Fibroblast of skin of scalp (primary cell): ENCODE results near the gene SYNPR.
A peak's percentile ranks its signal among the peaks of the same experiment; 100 is the strongest.

Source experiments
- DNase-seq: peaks from one replicate; pipeline ENCODE4 v3.0.0-alpha.2; 2013

Gene SYNPR

GRCh38 chr3:63386568-63386967 lies 108.5 kb downstream of the SYNPR start:
- no peak for DNase-seq

GRCh38 chr3:63387568-63387967 lies 109.5 kb downstream of the SYNPR start:
- DNase-seq = peak; percentile 12

GRCh38 chr3:63390710-63391230 lies 112.7 kb downstream of the SYNPR start:
- peak; percentile 9 for DNase-seq

- DNase-seq = no peak
Observed at GRCh38 chr3:63395960-63396359, 117.9 kb downstream of the SYNPR start.

GRCh38 chr3:63400246-63400860 lies 122.2 kb downstream of the SYNPR start:
- peak; percentile 16 for DNase-seq

- no peak for DNase-seq
Observed at GRCh38 chr3:63405882-63406281, 127.8 kb downstream of the SYNPR start.

- DNase-seq = no peak
Observed at GRCh38 chr3:63413523-63413922, 135.4 kb downstream of the SYNPR start.

- DNase-seq = no peak
Observed at GRCh38 chr3:63414607-63415006, 136.5 kb downstream of the SYNPR start.

GRCh38 chr3:63429905-63430304 lies 151.8 kb downstream of the SYNPR start:
- peak; percentile 4 for DNase-seq

- DNase-seq = no peak
Observed at GRCh38 chr3:63430875-63431274, 152.8 kb downstream of the SYNPR start.

GRCh38 chr3:63437858-63438257 lies 159.8 kb downstream of the SYNPR start:
- no peak for DNase-seq

- DNase-seq = no peak
Observed at GRCh38 chr3:63438826-63439371, 160.8 kb downstream of the SYNPR start.

- no peak for DNase-seq
Observed at GRCh38 chr3:63441262-63441661, 163.2 kb downstream of the SYNPR start.

- no peak for DNase-seq
Observed at GRCh38 chr3:63442918-63443317, 164.8 kb downstream of the SYNPR start.

- no peak for DNase-seq
Observed at GRCh38 chr3:63450023-63450422, 171.9 kb downstream of the SYNPR start.

- DNase-seq = no peak
Observed at GRCh38 chr3:63450634-63451363, 172.7 kb downstream of the SYNPR start.

GRCh38 chr3:63456901-63457300 lies 178.8 kb downstream of the SYNPR start:
- no peak for DNase-seq

- no peak for DNase-seq
Observed at GRCh38 chr3:63458405-63458804, 180.3 kb downstream of the SYNPR start.

- no peak for DNase-seq
Observed at GRCh38 chr3:63462732-63463131, 184.6 kb downstream of the SYNPR start.

- DNase-seq = no peak
Observed at GRCh38 chr3:63467392-63467791, 189.3 kb downstream of the SYNPR start.

GRCh38 chr3:63470745-63471144 lies 192.6 kb downstream of the SYNPR start:
- DNase-seq = no peak

GRCh38 chr3:63471781-63472180 lies 193.7 kb downstream of the SYNPR start:
- no peak for DNase-seq

GRCh38 chr3:63473641-63474166 lies 195.6 kb downstream of the SYNPR start:
- no peak for DNase-seq
